ENCODE measurements around the gene TNFRSF12A. TPM values are rescaled to one million over a fixed set of nuclear protein-coding genes. Genes with fewer than 3 reads are reported as not detected.

The TNFRSF12A gene
- total RNA-seq, 1 donor from 2014 or later = 71.3 TPM

DNA sequence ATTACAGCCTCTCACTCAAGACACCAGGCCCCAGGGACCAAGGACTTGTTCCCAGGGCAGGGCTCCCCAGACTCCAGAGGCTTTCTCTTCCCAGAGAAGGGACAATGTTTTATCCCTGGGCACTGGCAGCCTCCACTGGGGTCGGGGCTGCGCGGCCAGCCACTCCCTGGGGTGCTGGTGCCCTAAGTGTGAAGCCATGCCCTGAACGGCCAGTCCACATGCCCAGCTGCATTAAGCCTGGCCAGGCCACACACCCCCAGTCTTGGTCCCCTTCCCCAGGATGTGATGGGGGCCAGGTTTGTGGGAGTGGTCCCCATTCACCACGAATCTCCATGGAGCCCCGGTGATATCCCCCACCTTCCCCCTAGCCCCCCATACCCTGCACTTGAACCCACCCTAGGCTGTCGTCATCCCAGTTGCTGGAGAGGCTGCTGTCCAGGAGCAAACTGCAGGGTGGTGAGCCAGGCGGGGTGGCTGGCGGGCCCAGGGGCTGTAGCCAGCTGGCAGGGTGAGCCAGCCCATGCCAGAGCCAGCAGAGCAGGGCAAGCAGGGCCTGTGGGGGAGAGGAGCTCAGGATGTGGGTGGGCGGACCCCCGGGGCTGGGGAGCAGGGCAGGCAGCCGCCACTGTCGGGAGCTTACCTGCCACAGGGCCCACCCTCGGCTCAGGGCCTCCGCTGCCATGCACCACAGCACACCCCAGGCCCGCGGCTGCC lies 46.4 kb upstream of the TNFRSF12A start:
- DNase-seq (ENCODE audit: extremely low spot score, unreplicated experiment) = no peak
- H3K36me3 Mint-ChIP-seq (ENCODE audit: unreplicated experiment) = no peaks in the 10 kb centered on the region
- no peaks in the 10 kb centered on the region for H3K27me3 Mint-ChIP-seq (ENCODE audit: unreplicated experiment)
- H3K27ac Mint-ChIP-seq (ENCODE audit: unreplicated experiment) = no peak overlapping the region
- peaks cover 11% of the 10 kb centered on the region for H3K4me1 Mint-ChIP-seq (ENCODE audit: unreplicated experiment)
- no peaks in the 10 kb centered on the region for H3K9me3 Mint-ChIP-seq (ENCODE audit: unreplicated experiment)
- TF ChIP-seq, protein P1, sequence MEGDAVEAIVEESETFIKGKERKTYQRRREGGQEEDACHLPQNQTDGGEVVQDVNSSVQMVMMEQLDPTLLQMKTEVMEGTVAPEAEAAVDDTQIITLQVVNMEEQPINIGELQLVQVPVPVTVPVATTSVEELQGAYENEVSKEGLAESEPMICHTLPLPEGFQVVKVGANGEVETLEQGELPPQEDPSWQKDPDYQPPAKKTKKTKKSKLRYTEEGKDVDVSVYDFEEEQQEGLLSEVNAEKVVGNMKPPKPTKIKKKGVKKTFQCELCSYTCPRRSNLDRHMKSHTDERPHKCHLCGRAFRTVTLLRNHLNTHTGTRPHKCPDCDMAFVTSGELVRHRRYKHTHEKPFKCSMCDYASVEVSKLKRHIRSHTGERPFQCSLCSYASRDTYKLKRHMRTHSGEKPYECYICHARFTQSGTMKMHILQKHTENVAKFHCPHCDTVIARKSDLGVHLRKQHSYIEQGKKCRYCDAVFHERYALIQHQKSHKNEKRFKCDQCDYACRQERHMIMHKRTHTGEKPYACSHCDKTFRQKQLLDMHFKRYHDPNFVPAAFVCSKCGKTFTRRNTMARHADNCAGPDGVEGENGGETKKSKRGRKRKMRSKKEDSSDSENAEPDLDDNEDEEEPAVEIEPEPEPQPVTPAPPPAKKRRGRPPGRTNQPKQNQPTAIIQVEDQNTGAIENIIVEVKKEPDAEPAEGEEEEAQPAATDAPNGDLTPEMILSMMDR (IDR thresholded peaks at IDR 0.05) = no peak
- no peak overlapping the region for H3K4me3 Mint-ChIP-seq (ENCODE audit: unreplicated experiment)

DNA sequence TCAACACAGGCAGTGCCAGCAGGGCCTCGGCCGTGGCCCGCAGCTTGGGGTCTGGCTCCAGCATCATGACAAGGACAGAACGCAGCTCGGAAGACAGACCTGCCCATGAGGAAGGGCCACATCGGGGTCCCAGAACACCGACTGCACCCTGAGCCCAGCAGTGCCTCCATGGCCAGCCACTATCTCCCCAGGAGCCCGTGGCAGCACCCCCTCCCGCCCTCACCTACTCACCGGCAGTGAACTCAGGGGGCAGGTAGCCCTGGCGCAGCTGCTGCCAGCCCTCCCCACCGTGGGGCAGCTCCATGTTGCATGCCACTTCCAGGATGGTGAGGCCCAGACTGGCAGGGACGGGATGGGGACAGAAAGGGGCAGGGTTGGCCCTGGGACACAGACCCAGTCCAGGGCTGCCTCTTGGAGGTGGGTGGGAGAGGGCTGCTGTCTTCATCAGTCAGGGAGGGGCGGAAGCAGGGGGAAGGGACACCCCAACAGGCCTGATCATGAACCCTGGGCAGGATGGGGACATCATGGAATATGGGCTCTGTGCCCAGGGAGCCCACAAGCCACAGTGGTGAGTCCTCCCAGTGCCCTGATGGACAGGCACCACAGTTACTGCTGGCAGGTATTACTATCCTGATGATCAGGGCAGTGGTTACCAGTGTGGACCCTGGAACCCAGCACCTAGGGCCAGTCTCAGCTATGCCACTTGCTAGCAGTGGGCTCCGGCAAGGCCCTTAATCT lies 45.7 kb upstream of the TNFRSF12A start:
- no peak overlapping the region for H3K4me3 Mint-ChIP-seq (ENCODE audit: unreplicated experiment)
- no peak overlapping the region for H3K27ac Mint-ChIP-seq (ENCODE audit: unreplicated experiment)
- DNase-seq (ENCODE audit: extremely low spot score, unreplicated experiment) = no peak
- peaks cover 13% of the 10 kb centered on the region for H3K4me1 Mint-ChIP-seq (ENCODE audit: unreplicated experiment)
- H3K9me3 Mint-ChIP-seq (ENCODE audit: unreplicated experiment) = no peaks in the 10 kb centered on the region
- TF ChIP-seq, protein P1 (IDR thresholded peaks at IDR 0.05) = no peak
- no peaks in the 10 kb centered on the region for H3K27me3 Mint-ChIP-seq (ENCODE audit: unreplicated experiment)
- H3K36me3 Mint-ChIP-seq (ENCODE audit: unreplicated experiment) = no peaks in the 10 kb centered on the region

DNA sequence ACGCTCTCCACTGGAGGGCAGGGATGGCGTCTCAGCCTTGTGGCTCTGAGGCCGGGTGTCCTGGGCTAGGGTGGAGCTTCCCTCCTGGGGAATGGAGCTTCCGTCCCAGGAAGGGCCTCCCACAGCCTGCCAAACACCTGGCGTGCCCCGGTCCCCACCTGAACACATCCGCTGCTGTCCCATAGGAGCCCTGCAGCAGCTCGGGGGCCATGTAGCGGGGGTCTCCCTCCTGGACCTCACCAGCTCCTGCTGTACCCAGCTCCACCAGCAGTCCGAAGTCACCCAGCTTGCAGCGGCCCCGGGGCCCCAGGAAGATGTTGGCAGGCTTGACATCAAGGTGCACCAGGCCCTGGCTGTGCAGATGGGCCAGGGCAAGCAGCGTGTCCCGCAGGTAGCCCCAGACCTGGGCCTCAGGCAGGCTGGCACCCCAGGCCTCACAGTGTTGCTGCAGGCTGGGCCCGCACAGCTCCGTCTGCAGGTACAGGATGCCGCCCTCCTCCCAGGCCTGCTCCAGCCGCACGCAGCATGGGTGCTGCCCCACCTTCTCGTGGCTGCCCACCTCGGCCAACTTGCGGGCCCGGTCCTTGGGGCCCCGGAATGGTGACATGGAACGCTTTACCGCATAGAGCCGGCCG lies 44.9 kb upstream of the TNFRSF12A start:
- Mint-ChIP-seq H3K9me3 (ENCODE audit: unreplicated experiment) (no peaks in the 10 kb centered on the region), H3K36me3 (ENCODE audit: unreplicated experiment) (no peaks in the 10 kb centered on the region), H3K4me3 (ENCODE audit: unreplicated experiment) (no peak overlapping the region), H3K27me3 (ENCODE audit: unreplicated experiment) (no peaks in the 10 kb centered on the region), H3K4me1 (ENCODE audit: unreplicated experiment) (peaks cover 12% of the 10 kb centered on the region), H3K27ac (ENCODE audit: unreplicated experiment) (no peak overlapping the region)
- DNase-seq (ENCODE audit: extremely low spot score, unreplicated experiment) = no peak
- TF ChIP-seq, protein P1 (IDR thresholded peaks at IDR 0.05) = no peak

DNA sequence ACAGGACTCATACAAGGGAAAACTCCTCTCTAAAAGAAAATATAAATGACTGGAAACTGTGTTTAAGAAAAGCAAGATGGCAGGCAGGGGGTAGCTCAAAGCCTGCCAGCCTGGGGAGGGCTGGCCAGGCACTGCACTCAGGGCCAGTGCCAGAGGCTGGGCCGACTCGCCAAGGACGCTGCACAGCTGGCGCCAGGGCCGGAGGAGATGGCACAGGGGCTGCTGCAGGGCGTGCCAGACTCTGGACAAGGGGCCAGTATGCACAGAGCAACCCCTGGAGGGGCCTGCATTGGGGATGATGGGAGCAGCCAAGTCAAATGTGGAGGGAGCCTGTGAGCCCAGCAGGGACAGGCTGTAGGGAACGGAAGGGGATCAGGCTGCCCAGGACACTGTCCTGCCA lies 44.0 kb upstream of the TNFRSF12A start:
- no peak overlapping the region for H3K4me3 Mint-ChIP-seq (ENCODE audit: unreplicated experiment)
- no peaks in the 10 kb centered on the region for H3K9me3 Mint-ChIP-seq (ENCODE audit: unreplicated experiment)
- no peak overlapping the region for H3K27ac Mint-ChIP-seq (ENCODE audit: unreplicated experiment)
- DNase-seq (ENCODE audit: extremely low spot score, unreplicated experiment) = no peak
- no peaks in the 10 kb centered on the region for H3K36me3 Mint-ChIP-seq (ENCODE audit: unreplicated experiment)
- H3K4me1 Mint-ChIP-seq (ENCODE audit: unreplicated experiment) = peaks cover 11% of the 10 kb centered on the region
- no peaks in the 10 kb centered on the region for H3K27me3 Mint-ChIP-seq (ENCODE audit: unreplicated experiment)
- TF ChIP-seq, protein P1 (IDR thresholded peaks at IDR 0.05) = no peak

DNA sequence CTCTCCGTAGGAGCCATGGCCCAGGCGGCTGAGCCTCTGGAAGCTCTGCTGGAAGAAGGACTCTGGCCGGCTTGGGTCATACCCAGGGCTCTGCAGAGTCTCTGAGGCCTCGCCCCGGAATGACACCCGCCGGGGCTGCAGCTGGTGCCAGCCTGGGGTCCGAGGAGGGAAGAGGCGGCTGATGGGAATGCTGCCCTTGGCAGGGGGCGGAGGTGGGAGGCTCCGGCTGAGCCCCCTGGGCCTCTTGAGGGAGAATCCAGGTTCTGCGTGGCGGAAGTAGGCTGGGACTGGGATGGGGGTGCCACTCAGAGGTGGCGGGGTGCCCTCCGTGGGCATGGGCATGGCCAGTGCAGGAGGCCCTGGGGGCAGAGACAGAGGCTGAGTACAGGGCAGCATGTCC lies 43.5 kb upstream of the TNFRSF12A start:
- DNase-seq (ENCODE audit: extremely low spot score, unreplicated experiment) = no peak
- Mint-ChIP-seq H3K4me3 (ENCODE audit: unreplicated experiment) (no peak overlapping the region), H3K4me1 (ENCODE audit: unreplicated experiment) (peaks cover 15% of the 10 kb centered on the region), H3K27me3 (ENCODE audit: unreplicated experiment) (no peaks in the 10 kb centered on the region), H3K9me3 (ENCODE audit: unreplicated experiment) (no peaks in the 10 kb centered on the region), H3K27ac (ENCODE audit: unreplicated experiment) (no peak overlapping the region), H3K36me3 (ENCODE audit: unreplicated experiment) (no peaks in the 10 kb centered on the region)
- TF ChIP-seq, protein P1 (IDR thresholded peaks at IDR 0.05) = no peak
